ENCODE measurements around the gene ASIC4. TPM values are rescaled to one million over a fixed set of nuclear protein-coding genes. Genes with fewer than 3 reads are reported as not detected.

The ASIC4 gene
- total and polyA plus RNA-seq, 9 of the 15 experiments (the other 6 are each of a cell fraction or from before 2014, with no cell fraction given) = 0.07 to 19.2 (median 4.8) TPM

- TF ChIP-seq E2F3 (CRISPR knock-in tag; IDR thresholded peaks at IDR 0.05) = no peak
- no peak for TF ChIP-seq E2F4 (CRISPR knock-in tag; IDR thresholded peaks at IDR 0.05; ENCODE audit: low read depth)
- no peak for TF ChIP-seq FOXO4 (CRISPR knock-in tag; IDR thresholded peaks at IDR 0.05)
- peak; percentile 61 for TF ChIP-seq HMGN3 (IDR thresholded peaks at IDR 0.05; ENCODE audit: borderline replicate concordance, extremely low read depth, insufficient read length, low read depth, low read length)
- TF ChIP-seq ZHX1 (conservative IDR thresholded peaks at IDR 0.05; ENCODE audit: low read length) = no peak; the same call in 1 of the 2 replicates
- no peak for TF ChIP-seq FOXK1 (CRISPR knock-in tag; IDR thresholded peaks at IDR 0.05; ENCODE audit: borderline replicate concordance)
- no peak for TF ChIP-seq ETV1 (tag; conservative IDR thresholded peaks at IDR 0.05; ENCODE audit: low read depth)
- TF ChIP-seq, protein P1, sequence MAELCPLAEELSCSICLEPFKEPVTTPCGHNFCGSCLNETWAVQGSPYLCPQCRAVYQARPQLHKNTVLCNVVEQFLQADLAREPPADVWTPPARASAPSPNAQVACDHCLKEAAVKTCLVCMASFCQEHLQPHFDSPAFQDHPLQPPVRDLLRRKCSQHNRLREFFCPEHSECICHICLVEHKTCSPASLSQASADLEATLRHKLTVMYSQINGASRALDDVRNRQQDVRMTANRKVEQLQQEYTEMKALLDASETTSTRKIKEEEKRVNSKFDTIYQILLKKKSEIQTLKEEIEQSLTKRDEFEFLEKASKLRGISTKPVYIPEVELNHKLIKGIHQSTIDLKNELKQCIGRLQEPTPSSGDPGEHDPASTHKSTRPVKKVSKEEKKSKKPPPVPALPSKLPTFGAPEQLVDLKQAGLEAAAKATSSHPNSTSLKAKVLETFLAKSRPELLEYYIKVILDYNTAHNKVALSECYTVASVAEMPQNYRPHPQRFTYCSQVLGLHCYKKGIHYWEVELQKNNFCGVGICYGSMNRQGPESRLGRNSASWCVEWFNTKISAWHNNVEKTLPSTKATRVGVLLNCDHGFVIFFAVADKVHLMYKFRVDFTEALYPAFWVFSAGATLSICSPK (IDR thresholded peaks at IDR 0.05; ENCODE audit: borderline replicate concordance) = no peak
- TF ChIP-seq ZNF41 (CRISPR knock-in tag; conservative IDR thresholded peaks at IDR 0.05) = no peak
- no peak for TF ChIP-seq ZNF212 (CRISPR knock-in tag; IDR thresholded peaks at IDR 0.05)
- TF ChIP-seq ZNF445 (CRISPR knock-in tag; IDR thresholded peaks at IDR 0.05; ENCODE audit: low read depth) = no peak
- no peak for TF ChIP-seq CEBPB (tag; IDR thresholded peaks at IDR 0.05)
- TF ChIP-seq BRF2 (IDR thresholded peaks at IDR 0.05; ENCODE audit: borderline replicate concordance, insufficient read depth, insufficient read length) = no peak
- no peak for TF ChIP-seq PATZ1 (CRISPR knock-in tag; IDR thresholded peaks at IDR 0.05; ENCODE audit: borderline replicate concordance)
- peak; percentile 98 for TF ChIP-seq CHD2 (IDR thresholded peaks at IDR 0.05; ENCODE audit: low read depth, low read length)
- TF ChIP-seq POLR3G (IDR thresholded peaks at IDR 0.05; ENCODE audit: extremely low read depth, insufficient read length, insufficient replicate concordance) = no peak
Measured at GRCh38 chr2:219498280-219499057, 15.8 kb upstream of the ASIC4 start, which contains the start of gene GMPPA (continued).

Measured in K562 (cell line).